HG03103 (cell line): Measurements from ENCODE around the gene SCOC.
A peak's percentile ranks its signal among the peaks of the same experiment; 100 is the strongest.

Source experiments
- ATAC-seq: cut with Tn5 transposase; IDR thresholded peaks from one replicate; pipeline ENCODE4 v1.9.1; 2021; ENCODE audit warnings: low read depth; ENCODE audit not compliant: unreplicated experiment

The SCOC gene

GRCh38 chr4:140373328-140374129 is at the start of gene SCOC:
SCOC (plus strand) TSS chr4:140373646; CDS start chr4:140379171, 5,525 bp downstream.
- ATAC-seq, result peak; percentile 89

GRCh38 chr4:140326395-140326993 is 47.0 kb upstream of the SCOC start:
- no peak for ATAC-seq

DNA sequence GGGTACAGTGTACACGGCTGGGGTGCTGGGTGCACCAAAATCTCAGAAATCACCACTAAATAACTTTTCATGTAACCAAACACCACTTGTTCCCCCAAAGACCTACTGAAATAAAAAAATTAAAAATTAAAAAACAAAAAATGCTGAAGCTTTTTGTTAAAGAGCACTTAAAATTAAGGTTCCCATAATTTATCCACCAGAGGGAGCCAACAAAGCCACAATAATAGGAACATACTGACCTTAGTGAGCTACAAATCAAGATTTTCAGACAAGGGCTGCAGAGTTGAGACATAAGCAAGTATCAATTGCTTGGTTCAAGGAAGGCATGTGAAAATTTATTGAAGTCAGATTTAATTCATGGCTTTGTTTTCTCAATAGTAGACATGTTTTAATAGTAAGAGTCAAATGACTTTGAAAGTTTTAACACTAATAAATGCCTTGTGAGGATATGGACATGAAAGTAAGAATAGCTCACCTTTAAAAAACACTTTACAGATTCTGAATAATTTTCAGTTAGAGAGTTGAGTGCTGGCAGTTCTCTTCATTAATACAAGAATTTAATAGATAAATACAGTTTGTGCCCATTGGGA is 43.0 kb upstream of the SCOC start:
- no peak for ATAC-seq

DNA sequence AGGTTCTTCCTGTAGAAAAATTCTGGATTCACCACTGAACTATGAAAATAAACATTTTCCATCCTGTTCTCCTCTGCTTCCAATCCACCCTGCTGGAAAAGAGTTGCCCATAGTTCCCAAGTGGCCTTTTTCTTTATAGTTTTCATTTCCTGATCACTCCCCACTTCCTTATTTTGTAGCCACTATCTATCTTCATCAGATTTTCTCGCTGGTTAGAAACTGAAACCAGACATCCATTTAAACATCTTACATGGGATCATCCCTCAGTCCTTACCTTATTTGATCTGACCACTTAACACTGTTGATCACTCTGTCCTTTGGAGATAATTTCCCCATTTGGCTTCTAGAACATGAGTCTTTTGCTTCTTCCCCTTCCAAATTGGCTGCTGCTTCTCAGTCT is 42.2 kb upstream of the SCOC start:
- ATAC-seq, result no peak

DNA sequence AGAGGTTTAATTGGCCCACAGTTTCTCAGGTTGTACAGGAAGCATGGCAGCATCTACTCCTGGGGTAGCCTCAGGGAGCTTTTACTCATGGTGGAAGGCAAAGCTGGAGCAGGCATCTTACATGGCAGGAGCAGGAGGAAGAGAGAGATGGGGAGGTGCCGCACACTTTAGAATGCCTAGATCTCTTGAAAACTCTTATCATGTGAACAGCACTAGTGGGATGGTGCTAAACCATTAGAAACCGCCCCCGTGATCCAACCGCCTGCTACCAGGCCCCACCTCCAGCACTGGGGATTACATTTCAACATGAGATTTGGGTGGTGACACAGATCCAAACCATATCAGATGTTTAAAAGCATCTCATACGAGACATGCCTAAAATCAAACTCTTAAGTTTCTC is 41.6 kb upstream of the SCOC start:
- no peak for ATAC-seq

- no peak for ATAC-seq
These were observed 40.7 kb upstream of the SCOC start for GRCh38 chr4:140332734-140333133.

DNA sequence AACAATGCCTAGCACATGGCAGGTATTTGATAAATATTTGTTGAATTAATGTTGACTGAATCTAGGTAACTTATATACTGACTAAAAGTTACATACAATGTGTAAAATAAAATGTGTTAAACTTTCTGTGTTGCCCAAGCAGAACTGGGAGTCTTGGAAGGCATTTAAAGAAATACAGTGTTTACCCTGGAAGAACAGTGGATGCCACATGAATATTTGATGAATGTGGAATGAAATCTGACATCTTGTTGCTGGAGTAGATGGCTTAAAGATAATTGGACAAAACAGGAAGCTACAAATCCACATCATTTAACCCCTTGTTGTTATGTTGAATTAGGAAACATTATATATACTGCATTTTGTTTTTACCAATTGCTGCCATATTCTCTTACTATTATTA is 39.9 kb upstream of the SCOC start:
- no peak for ATAC-seq

DNA sequence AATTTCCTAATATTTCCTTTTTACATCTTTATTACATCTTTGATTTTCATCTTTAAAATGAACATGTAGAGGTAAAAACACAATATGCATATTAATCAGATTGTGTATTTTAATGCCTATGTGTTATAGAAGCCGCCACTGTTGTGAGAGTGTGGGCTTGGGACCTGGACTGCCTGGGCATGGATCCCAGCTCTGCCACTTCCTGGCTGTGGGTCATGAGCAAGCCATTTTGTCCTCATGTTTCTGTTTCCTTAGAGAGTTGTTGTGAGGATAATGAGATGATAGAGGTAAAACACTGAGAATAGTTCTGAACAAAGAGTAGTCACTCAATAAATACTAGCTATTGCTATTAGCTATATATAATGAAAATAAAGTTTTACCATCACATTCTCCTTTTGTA is 38.4 kb upstream of the SCOC start:
- ATAC-seq, result no peak

DNA sequence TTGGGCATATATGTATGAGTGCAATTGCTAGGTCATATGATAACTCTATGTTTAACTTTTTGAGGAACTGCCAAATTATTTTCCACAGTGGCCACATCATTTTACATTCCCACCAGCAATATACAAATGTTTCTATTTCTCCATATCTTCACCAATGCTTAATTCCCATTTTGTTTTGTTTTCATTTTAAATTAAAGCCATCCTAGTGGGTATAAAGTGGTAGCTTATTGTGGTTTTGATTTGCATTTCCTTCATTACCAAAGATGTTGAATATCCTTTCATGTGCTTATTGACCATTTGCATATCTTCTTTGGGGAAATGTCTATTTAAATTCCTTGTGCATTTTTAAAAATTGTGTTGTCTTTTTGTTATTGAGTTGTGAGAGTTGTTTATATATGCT is 36.7 kb upstream of the SCOC start:
- no peak for ATAC-seq

- ATAC-seq, result no peak
These were observed 30.8 kb upstream of the SCOC start for GRCh38 chr4:140342620-140343019.

GRCh38 chr4:140343303-140343702 is 30.1 kb upstream of the SCOC start:
- no peak for ATAC-seq

GRCh38 chr4:140344101-140344500 is 29.3 kb upstream of the SCOC start:
- ATAC-seq, result no peak

DNA sequence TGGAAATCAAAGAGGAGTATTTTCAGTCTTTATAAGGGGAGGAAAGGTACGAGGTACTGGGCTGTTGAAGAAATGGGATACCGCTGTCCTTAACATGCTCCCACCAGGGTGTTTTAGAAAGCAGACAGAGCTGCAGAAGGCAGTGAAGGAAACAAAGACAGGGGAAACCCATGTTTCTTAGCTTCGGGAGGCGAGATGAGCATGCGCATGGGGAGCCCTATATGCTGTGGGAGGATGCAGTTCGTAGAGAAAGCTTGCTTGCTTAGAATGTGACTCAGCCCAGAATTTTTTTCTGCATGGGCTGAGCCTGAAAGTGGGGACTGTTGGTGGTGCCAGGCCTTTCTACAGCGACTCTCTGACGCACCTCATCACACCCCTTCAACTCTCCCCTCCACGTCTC is 28.8 kb upstream of the SCOC start:
- ATAC-seq, result no peak

DNA sequence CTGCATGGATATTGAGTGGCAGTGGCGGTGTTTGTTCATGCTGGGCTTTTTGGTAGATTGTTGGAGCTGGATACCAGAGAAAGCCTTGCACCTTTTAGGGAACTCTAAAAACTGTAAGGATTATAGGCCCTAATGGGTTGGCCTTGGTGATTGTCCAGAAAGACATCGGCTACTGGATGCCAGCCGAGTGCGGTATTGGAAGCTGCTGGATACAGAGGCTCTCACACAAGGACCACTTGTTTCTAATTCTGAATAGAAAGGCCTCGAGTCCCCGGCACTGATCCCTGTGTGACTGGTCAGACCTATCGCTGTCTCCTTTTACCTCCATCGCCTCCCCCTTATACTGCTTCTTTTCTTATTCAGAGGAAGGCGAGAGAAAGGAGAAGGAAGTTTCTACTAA is 27.3 kb upstream of the SCOC start:
- ATAC-seq, result no peak

DNA sequence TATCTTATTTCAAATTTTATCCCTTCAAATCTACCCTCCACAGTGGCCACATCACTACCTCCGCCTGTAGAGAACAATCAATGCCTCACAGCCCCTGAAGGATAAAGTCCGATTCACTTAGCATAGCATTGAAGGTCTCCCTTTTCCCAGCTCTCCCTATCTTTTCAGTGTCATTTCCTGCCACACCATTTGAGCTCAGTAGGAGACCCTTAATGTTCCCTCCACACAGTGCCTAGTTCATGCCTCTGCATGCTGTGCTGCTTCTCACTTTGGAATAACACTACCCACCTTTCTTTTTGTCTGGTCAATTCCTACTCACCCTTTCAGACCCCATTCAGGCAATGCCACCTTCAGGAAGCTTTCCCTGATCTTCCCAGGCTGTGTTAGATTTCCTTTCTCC is 23.6 kb upstream of the SCOC start:
- ATAC-seq, result no peak

DNA sequence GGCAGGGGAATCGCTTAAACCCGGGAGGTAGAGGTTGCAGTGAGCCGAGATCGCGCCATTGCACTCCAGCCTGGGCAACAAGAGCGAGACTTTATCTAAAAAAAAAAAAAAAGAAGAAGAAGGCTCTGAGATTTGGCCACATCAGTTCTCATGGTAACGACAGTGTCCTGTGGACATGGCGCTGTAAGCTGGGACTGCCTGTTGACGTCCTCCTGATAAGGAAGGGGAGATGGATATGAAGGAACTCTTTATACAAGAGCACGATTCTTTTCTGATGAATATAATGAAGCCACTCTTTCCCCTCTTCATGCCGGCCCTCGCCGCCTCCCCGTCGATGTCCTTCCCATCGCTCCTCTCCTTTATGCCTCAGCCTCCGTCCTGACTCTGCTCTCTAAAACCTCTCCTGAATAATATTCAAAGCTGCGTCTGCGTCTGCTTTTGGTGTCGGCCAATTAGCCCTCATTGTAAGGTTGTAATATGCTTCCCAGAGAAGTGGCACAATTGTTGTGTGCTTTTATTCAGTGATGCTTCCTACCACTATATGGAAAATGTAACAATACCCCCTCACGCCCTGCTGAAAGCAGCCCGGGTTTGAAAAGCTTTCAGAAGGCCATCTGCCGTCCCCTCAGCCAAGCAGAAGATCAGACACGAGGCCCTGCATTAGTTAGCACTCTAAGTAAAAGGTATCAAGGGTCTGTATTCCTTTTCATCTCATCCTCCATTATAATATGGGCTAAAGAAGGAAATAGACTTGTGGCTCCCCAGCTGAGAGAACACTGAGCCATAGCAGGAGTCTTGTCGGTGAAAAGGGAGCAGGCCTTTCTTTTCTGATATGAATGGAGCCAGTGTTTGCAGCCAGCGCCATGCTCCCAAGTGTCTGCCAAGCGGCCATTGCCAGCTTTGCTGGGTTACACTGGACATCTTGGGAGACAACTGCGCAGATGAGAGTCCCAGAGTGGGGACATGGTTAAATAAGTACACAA is 22.1 kb upstream of the SCOC start:
- ATAC-seq, result no peak

- no peak for ATAC-seq
These were observed 19.7 kb upstream of the SCOC start for GRCh38 chr4:140353786-140354185.

- no peak for ATAC-seq
These were observed 18.2 kb upstream of the SCOC start for GRCh38 chr4:140355288-140355687.

GRCh38 chr4:140357868-140358267 is 15.6 kb upstream of the SCOC start:
- ATAC-seq, result no peak

- ATAC-seq, result no peak
These were observed 15.2 kb upstream of the SCOC start for GRCh38 chr4:140358281-140358680.
